ENCODE results near the gene FMN2.

GRCh38 chr1:240491156-240491555 is 399.5 kb downstream of the FMN2 start:
- TF ChIP-seq, protein P1, sequence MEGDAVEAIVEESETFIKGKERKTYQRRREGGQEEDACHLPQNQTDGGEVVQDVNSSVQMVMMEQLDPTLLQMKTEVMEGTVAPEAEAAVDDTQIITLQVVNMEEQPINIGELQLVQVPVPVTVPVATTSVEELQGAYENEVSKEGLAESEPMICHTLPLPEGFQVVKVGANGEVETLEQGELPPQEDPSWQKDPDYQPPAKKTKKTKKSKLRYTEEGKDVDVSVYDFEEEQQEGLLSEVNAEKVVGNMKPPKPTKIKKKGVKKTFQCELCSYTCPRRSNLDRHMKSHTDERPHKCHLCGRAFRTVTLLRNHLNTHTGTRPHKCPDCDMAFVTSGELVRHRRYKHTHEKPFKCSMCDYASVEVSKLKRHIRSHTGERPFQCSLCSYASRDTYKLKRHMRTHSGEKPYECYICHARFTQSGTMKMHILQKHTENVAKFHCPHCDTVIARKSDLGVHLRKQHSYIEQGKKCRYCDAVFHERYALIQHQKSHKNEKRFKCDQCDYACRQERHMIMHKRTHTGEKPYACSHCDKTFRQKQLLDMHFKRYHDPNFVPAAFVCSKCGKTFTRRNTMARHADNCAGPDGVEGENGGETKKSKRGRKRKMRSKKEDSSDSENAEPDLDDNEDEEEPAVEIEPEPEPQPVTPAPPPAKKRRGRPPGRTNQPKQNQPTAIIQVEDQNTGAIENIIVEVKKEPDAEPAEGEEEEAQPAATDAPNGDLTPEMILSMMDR (IDR thresholded peaks at IDR 0.05) = no peak
- no peak for TF ChIP-seq JUN (IDR thresholded peaks at IDR 0.05)
